ENCODE results near the gene ACSF3.

Gene ACSF3

DNA sequence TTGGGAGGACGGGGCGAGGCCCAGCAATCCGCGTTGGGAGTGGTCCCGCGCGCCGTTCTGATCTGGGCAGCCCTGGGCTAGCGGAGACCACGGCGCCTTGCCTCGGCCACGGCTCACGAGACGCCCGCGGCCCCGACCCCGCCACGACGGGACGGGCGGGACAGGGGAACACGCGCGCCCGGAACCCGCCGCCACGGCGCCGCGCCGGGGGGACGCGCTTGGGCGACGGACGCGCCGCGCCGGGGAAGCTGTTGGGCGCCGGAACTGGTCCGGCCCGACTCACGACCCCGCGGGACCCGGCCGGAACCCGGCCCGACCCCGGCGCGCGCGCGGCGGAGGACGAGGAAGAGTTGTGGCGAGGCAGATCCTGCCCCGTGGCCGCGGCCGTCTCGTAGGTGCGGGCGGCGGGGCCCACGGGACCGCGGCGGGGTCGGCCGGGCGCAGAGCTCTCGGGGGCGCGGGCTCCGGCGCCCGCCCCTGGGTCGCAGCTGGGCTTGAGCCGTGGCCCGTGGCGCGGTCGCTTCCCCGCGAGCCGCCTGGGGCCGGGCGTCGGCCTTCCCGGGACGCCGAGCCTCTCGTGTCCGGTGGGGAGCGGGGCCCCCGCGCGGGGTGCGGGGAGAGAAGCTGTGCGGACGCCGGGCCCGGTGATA is at the start of gene ACSF3:
Gene ACSF3 (plus strand): TSS at position 251 of the 650 bp plus-strand sequence. CDS start 6,830 bp downstream, outside the sequence.
- peak; percentile 79 for DNase-seq

DNA sequence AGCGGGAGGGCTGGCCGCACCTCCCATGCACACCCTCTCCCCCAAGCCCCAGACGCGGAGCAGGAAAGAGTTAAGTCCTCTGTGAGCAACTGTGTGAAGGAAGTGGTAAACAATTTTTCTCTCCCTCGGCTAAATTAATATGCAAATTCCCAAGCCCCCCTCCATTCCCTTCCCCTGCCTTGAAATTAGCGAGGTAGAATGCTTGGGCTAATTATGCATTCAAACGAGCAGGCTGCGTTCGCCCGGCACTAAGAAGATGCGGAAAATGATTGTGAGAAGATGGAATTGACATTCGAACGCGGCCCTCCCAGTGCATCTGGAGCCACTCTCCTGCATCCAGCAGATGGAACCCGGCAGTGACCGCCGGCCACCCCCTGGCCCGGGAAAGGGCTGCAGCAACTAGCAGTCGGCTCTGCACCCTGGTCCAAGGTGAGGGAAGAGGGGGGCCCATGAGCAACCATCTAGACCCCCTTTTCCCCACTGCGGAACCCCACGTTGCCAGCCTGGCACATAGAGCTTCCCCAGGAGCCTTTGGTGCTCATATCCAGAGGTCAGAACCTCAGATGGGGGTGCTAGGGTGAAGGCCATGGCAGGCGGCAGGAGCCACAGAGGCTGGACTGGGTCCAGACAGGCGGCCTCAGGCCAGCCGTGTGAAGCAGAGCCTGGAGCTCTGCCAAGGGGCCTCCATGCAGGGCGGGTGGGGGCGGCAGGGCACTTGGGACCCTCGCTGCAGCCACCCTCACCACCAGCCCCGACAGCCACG is 49.1 kb upstream of the ACSF3 start:
- no peak for DNase-seq

DNA sequence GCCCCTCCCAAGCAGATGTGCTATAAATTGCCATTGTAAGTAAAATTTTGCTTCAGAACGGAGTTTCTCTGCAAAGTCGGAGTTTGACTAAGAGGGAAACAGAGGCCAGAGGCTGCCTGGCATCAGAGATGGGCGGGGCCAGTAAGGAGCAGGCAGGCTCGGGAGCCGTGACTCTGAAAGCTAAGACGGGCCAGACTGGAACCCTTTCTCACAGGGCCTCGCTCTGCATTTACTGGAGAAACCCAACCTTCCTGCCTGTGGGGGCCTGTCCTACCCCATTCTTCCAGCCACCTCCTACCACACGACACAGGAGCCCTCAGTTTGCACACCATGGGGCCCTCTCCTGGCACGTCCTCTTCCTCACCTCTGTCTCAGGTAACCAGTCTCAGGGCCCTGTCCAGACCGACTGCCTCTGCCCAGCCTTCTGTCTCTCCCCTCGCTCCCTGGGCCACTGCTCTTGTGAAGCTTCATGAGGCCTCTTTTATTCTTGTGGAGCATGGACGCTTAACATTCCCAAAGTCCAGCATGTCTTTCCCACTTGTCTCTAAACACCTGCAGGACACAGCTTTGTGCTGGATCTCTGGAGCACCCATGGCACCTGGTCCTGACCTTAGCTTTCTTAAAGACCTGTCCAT is 48.4 kb upstream of the ACSF3 start:
- no peak for DNase-seq

DNA sequence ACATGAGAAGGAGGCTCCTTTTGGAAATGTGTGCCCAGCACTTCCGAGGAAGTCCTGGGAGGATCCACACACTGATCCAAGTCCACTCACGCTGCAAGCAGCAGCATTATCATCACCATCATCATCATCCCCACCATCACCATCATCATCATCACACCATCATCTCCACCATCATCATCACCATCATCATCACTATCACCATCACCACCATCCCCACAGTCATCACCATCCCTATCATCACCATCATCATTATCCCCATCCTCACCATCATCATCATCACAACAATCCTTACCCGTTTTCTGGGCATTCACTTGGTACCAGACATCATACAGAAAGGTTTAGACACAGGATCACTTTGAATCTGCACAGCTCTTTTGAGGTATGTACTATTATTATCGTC is 47.8 kb upstream of the ACSF3 start:
- no peak for DNase-seq

DNA sequence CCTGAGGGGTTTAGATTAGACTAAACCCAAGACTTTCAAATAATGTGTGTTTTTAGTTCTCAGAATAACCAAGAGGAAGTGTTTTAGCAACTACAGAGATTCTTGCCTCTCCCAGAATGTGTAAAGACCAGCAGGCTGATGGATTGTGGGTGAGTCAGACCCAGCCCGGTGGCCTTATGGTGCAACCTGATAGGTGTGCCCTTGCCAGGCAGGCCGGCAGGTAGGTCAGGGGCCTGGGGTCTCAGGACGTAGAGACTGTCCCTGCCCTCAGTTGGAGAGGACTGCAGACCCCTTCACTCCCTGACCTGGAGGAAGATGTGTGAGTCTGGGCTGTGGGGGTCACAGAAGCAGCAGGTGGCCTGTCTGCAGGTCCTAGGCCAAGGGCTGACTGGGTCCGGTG is 47.2 kb upstream of the ACSF3 start:
- no peak for DNase-seq

DNA sequence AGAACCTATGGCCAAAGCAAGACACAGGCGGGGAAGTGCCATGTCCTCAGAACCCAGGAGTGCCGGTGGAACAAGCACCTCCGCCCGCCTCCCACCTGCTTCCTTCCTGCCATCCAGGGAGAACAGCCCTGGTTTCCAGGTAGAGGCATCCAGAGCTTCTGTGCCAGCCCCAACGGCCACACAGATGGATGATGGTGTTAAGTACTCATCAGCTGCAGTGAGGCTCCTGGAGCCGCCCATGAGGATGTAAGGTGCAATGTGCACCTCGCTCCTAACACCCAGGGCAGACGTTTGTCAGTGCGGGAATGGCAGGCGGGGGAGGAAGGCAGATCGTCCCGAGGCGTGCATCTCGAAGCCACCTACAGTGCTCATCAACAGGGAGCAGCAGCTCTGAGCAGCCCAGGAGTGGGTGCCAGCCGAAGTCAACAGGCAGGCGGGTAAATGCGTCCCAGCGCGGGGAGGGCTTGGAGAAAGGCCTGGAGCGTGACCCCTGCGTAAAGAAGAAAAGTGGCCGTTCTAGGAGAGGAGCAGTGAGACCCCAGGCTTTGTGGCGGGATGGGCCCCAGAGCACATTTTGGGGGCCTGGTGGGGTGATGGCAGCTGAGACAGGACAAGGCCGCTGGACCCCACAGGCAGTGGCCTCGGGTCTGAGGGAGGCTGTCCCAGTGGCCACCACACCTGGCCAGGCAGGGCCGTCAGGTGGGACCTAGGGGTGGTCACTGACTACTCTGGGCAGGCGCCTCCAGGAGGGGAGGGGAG is 46.1 kb upstream of the ACSF3 start:
- DNase-seq: no peak

DNA sequence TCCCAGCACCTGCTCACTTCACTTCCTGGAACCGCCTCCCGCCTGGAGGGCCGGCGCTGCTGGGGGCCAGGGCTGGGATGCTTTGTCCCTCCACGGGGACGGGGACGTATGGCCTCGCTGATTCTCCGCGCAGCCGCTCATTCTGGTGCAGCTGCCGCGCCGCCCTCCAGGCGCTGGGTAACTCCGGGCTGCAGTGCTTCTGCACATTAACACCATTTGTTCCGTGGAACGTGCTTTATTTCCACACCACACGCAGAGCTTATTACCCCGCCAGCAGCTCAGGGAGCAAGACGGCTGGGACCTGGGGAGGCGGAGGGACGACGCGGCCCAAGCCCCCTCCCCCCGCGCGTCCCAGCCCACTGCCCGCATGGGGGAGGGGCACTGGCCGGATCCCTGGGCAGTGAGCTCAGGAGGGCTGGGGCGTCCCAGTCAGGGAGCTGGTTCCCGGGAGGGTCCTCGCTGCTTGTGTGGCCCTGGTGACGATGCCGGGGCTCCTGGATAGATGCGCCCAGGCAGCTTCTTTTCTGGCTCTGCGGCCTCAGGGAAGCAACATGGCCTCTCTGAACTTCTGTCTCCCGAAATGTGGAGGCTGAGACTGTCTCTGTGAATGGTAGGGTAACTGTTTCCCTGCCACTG is 45.4 kb upstream of the ACSF3 start:
- no peak for DNase-seq

DNA sequence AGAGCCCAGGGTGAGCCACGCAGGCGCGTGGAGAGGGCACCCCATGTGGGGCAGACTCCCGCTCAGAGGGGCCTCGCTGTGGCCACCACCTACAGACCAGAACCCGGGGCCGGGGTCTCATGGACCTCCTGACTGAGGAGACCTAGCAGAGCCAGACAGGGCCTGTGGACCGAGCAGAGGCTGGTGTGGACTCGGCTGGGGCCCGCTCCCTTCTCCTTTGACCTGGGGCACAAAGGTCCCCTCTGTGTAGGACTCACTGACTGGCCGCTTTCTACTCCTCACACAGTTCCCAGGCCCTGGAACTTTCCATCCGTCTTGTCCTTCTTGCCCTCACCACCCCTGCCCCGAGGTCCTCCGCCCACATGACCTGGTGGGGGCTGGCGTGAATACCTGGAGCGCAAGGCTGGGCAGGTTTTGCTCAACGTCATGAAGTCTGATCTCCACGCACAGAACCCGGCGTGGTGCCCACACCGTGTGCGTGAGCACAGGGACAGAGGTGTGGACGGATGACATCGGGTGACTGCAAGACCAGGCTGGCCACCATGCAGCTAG is 44.7 kb upstream of the ACSF3 start:
- no peak for DNase-seq

DNA sequence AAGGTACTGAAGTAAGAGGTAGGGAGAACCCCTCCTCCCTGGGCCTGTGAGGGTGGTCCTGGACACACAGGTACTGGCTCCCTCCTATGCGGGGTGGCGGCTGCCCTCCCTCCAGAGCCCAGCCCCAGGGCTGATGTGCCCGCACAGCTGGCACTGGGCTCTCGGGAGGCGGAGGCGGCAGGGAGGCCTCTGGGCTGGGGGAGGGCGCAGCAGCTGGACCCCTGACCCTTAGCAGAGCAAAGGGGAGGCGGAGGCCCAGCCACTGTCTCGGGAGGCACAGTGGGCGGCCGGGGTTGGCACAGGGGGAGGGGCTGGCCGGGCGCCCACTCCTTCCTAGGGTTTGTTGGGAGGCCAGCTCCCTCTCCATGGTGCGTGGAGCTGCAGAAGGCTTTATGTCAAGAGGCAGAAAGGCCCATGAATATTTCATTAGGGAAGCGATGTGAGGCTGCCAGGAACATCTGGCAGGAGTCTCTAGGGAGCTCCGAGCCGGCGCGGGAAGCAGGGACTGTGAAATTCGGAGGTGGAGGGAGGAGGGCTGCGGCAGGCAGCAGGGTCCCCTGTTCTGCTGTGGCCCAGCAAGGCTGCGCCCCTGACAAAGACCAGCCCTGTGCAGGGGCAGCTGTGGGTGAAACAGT is 44.1 kb upstream of the ACSF3 start:
- no peak for DNase-seq

DNA sequence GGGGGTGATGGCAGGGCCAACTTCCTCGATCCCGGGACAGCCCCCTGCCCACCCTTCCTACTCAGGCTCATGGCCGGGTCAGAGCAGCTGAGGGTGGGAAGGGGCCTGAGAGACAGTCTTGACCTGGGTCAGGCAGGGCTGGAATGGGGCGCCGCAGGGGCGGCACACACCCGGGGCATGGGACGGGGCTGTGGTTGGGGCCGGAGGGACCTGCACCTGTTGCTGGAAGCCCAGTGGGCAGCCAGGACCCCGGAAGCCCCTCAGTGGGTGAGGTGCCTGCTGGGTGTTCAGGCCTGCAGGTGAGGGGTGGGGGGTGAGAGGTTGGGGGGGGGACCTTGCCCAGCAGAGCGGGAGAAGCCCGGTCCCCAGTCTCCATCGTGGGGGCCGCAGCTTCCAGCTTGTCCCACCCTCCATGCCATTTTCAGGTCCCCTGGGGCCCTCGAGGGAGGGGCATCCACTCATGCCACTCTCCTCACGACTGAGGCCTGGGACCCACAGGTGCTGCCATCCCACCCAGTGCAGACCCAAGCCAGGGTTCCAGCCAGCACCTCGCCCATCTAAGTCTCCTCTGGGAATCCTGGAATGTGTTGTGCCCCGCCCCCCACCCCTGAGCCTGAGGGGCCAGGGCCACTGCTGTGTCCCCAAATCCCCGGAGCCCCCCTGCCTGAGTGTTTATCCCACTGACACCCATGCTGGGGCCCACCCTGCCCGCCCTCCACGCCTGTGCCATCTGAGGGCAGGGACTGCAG is 43.4 kb upstream of the ACSF3 start:
- no peak for DNase-seq

DNA sequence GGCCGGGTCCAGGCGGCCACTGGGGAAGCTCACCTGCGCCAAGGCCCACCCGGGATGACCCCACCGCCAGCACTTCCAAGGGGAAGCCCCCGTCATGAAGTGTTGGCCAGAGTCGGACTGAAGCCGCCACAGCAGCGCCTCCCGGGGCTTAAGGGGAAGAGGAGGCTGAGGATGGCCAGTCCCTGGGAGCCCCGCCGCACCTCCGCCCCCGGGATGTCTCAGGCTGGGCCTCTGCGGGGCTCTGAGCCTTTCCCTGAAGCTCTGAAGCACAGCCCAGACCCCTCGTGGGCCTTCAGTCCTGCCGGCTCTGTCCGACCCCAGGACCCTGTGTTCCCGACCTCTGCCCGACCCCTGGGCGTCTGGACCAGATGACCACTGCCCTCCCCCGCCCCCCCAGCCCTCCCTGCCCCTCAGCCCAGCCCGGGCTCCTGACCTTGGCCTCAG is 42.8 kb upstream of the ACSF3 start:
- no peak for DNase-seq

DNA sequence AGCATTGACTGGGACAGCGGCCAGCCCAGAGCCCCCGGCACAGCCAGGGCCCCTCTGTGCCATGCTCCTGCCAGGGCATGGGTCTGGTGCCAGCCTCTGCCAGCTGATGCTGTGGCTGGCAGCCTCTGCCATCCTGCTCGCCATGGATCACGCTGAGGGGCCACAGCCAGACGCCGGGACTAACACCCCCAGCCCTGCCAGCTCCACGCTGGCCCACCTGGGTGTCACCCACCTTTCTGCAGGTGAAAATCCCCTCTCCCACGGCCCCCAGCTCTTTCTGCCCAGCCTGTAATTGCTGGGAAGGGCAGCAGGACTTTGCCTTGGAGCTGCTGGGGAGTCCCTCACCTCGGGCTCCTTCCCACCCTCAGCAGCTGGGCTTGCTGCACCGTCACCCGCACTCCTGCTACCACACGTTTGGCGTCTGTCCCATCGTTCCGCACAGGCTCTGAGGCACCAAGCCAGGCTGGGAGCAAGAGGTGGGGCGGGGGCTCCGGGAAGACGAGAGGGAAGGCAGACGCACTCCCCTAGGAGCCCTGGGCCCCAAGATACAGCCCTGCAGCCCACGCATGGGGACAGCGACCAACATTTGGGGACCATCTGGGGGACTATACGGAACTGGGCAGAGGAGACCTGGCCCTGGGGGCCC is 42.0 kb upstream of the ACSF3 start:
- DNase-seq: no peak

DNA sequence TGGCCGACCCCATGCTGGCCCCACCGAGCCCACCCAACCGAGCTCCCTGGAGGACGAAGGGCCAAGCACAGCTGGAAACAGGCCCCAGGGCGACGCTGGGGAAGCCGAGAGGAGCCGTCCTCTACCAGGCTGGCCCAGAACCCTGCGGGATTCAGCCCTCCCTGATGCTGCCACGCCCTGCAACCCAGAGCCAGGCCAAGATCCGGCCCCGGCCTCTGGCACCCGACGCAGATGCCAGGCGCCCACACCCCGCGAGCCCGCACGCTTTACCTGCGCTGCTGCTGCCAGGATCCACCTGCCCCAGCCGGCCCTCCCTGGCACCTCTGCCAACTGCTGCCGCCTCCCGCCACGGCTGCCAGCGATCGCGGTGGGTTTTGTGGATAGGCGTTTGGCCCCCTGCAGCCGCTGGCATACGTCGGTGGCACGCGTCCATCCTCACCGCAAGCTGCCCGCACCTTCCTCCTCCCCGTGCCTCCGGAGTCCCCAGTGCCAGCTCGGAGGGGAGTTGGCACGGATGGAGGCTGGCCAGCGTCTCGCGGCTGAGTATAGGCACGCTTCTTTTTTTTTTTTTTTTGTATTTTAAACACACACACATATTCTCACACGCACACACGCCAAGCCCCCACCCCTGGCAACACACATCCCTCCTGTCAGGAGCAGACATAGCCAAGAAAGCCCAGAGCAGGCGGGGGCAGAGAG is 41.3 kb upstream of the ACSF3 start:
- DNase-seq: no peak

DNA sequence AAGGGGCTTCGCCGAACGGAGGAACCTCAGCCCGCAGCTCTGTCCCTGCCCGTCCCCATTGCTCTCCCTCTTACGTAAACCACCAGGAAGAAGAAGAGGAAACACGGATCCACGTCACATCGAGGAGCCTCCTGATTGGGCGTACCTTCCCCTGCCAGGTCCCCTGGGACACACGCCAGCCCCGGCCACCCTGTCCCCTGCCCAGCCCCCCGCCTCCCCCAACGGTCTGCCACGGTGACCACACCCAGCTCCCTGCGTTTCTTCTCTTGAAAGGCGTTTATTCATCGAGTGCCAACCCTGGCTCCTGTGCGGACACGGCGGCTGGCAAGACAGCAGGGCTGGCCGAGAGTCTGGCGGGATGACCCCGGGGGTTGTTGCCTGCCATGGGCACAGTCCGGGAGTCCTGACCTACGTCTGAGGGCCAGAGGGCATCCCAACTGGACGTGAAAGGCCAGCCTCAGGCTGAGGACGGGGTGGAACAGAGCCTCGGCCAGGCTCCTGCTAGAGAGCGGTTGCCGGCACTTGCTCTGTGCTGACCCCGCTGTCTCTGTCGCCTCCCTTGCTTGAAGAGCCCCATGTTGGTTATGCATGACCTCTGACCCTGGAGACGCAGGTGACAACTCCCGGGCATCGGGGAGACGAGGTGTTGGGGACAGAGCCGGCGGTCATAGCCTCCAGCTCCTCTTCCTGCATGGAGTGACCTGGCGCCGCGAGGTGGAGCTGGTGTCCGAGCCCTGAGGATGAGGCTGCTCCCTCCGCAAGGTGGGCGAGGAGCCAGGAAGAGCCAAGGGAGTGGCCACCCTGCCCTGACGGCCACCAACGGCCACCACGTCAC is 40.5 kb upstream of the ACSF3 start:
- peak; percentile 33 for DNase-seq

DNA sequence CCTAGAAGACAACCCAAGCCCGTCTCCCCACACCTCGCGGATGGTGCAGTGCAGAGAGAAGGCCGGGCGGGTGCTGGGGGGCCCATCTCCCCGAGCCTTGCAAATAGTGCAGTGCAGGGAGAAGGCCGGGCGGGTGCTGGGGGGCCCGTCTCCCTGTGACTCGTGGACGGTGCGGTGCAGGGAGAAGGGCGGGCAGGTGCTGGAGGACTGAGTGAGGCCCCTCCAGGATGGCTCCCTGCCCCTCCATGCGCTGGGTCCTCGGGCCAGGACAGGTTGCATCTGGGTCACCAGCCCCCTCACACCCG is 40.0 kb upstream of the ACSF3 start:
- DNase-seq: no peak

DNA sequence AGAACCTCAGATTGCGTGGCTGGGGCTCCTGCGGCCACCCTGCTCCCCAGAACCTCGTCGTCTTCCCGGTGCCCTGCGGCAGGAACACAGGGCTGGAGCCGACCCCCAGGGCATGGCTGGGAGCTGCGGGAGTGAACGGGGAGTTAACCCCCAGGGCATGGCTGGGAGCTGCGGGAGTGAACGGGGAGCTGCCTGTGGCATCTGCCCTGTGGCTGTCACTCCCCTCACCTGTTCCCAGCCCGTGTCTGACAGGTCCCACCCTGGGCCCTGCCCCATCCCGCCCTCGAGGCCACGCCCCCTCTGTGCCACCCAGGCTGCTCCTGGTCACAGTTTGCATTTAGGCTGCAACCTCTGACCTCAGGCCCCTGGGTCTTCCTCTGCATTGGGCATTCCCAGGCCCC is 39.4 kb upstream of the ACSF3 start:
- no peak for DNase-seq

DNA sequence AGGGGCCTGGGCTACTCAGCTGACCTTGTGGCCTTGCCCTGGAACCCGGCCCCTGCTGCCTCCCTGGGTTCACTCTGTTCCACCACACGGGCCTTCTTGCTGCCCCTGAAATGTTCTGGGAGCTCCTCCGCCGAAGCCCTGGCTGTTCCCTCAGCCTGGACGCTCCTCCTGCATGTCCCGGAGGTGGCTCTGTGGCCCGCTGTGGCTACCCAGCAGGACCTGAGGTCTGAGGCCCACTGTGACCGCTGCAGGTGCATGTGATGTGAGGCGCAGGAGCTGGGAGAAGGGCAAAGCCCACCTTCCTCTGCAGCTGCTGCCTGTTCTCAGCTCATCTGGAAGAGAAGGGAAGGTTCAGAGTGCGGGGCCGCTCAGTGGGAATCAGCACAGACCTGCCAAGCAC is 38.9 kb upstream of the ACSF3 start:
- DNase-seq: no peak

DNA sequence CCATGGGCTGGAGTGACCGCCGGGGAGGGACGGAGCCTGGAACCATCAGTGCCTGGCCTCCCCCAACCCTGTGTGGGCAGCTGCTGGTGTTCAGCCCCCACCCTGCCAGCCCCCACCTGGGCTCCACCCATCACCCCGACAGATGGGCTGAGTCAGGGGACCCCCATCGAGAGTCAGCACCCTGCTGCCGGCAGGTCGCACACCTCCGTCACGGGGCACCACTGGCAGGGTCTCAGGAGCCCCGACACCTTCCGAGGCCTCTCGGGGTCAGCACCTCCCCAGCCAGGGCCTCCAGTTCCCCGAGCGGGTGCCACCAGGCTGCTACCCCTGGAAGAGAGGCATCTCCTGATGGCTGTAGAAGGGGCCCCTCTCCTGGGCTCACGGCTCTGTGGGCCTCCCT is 38.3 kb upstream of the ACSF3 start:
- no peak for DNase-seq

DNA sequence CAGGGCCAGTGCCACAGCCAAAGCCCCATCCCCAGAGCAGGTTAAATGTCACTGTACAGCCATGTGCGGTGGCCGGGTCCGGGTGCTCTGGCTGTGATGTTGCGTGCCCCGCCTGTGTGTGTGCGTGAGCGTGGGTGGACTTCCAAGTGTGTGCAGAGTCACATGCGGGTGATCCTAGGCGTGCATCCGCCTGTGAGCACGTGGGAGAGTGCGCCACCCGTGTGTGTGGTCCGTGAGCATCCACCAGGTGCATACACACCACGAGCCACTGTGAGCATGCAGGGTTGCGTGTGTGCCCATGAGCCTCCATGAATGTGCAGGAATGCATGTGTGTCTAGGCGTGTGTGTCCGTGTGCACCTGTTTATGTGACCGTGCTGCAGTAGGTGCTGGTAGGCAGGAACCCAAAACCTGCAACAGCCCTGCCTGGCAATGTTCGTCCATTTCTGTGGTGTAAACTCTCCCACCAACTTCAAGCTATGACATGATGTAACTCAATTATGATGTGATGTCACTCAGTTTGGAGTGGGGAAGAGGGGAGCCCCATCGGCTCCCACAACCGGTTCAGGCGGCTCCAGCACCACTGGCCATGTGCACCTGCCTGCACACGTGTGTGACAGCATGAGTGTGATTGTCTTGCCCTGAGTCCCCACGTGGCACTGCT is 37.6 kb upstream of the ACSF3 start:
- DNase-seq: no peak
